ENCODE measurements around the gene CCDC3. TPM values are rescaled to one million over a fixed set of nuclear protein-coding genes. Genes with fewer than 3 reads are reported as not detected.

Gene CCDC3
- total and polyA plus RNA-seq, 2 of the 4 experiments (the other 2 are of a cell fraction) = 0.29 to 0.36 TPM

GRCh38 chr10:12890958-12891357 lies 110.6 kb downstream of the CCDC3 start:
- H3K4ac ChIP-seq (ENCODE audit: low read depth, low read length) = no peak overlapping the region
- no TSS peak for BruUV-seq (replicated peaks)
- H2BK120ac ChIP-seq (ENCODE audit: low read depth, low read length) = no peak overlapping the region
- no peak overlapping the region for H4K91ac ChIP-seq (ENCODE audit: insufficient read depth, low read depth, low read length)
- CTCF ChIA-PET = no interaction called here
- no peak overlapping the region for H2AK5ac ChIP-seq (ENCODE audit: low read depth, low read length)
- no peak overlapping the region for H3K56ac ChIP-seq (ENCODE audit: extremely low read depth, insufficient read depth, low read length)
- no peak overlapping the region for H2BK20ac ChIP-seq (ENCODE audit: low read depth, low read length)
- POLR2A ChIA-PET (ENCODE audit: unreplicated experiment) = no interaction called here
- no peak overlapping the region for H3K27ac ChIP-seq (ENCODE audit: insufficient read depth, low read length)
- H2AK9ac ChIP-seq (replicated peaks; ENCODE audit: low read depth, low read length, poor library complexity) = no peak overlapping the region
- no peak overlapping the region for H3K14ac ChIP-seq (replicated peaks; ENCODE audit: low read depth, low read length)
- no peak for DNase-seq
- WGBS, 2 experiments (ENCODE audit: extremely low coverage in 2 of 2, insufficient read length in 1 of 2) = no CpG with 5 or more reads among the region's 3 CpGs
- dilution Hi-C loops (cut with HindIII; ENCODE audit: low sequenced_read_pairs, unreplicated experiment) = no loop called here
- no peak for ATAC-seq (ENCODE audit: low read depth)
- H4K8ac ChIP-seq (ENCODE audit: low read depth in 2 of 2, low read length in 2 of 2) = no peak overlapping the region
- in situ Hi-C loops (cut with MboI; ENCODE audit: low sequenced_read_pairs) = no loop called here
- no peak overlapping the region for H2BK15ac ChIP-seq (ENCODE audit: low read depth, low read length)
- H4K5ac ChIP-seq (ENCODE audit: low read depth, low read length) = no peak overlapping the region
- H3K4me1 ChIP-seq (ENCODE audit: control insufficient read depth, insufficient read depth, low read length) = no peaks in the 10 kb centered on the region; the same call in 1 of the 2 replicates
- TF ChIP-seq ELK1 (IDR thresholded peaks at IDR 0.05; ENCODE audit: borderline replicate concordance, low read depth, low read length) = no peak
- TF ChIP-seq CEBPB (IDR thresholded peaks at IDR 0.05; ENCODE audit: low read depth, low read length) = no peak
- TF ChIP-seq, protein P1, sequence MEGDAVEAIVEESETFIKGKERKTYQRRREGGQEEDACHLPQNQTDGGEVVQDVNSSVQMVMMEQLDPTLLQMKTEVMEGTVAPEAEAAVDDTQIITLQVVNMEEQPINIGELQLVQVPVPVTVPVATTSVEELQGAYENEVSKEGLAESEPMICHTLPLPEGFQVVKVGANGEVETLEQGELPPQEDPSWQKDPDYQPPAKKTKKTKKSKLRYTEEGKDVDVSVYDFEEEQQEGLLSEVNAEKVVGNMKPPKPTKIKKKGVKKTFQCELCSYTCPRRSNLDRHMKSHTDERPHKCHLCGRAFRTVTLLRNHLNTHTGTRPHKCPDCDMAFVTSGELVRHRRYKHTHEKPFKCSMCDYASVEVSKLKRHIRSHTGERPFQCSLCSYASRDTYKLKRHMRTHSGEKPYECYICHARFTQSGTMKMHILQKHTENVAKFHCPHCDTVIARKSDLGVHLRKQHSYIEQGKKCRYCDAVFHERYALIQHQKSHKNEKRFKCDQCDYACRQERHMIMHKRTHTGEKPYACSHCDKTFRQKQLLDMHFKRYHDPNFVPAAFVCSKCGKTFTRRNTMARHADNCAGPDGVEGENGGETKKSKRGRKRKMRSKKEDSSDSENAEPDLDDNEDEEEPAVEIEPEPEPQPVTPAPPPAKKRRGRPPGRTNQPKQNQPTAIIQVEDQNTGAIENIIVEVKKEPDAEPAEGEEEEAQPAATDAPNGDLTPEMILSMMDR (conservative IDR thresholded peaks at IDR 0.05; ENCODE audit: low read depth, low read length) = no peak
- TF ChIP-seq RAD21 (IDR thresholded peaks at IDR 0.05; ENCODE audit: low read length) = no peak
- no peak for TF ChIP-seq NFE2L2 (IDR thresholded peaks at IDR 0.05; ENCODE audit: low read depth, low read length)
- TF ChIP-seq MAFK (IDR thresholded peaks at IDR 0.05; ENCODE audit: low read depth, low read length) = no peak
- TF ChIP-seq USF2 (IDR thresholded peaks at IDR 0.05; ENCODE audit: low read depth, low read length) = no peak
- no peak overlapping the region for H3K23ac ChIP-seq (ENCODE audit: low read depth, low read length)
- no peaks in the 10 kb centered on the region for H3K36me3 ChIP-seq (ENCODE audit: control insufficient read depth, insufficient read depth, low read length)
- intact Hi-C loops (cut with micrococcal nuclease) = no loop called here
- no peaks in the 10 kb centered on the region for H3K9me1 ChIP-seq (ENCODE audit: insufficient read depth, low read length)
- H3K27me3 ChIP-seq (ENCODE audit: control insufficient read depth, insufficient read depth, low read length) = peaks cover 11% of the 10 kb centered on the region; the same call in 1 of the 2 replicates
- no peak overlapping the region for H2BK5ac ChIP-seq (ENCODE audit: low read depth, low read length, poor library complexity, severe bottlenecking)
- H3K9me3 ChIP-seq (ENCODE audit: control insufficient read depth, insufficient read depth, low read length) = peaks cover 9% of the 10 kb centered on the region
- no peak overlapping the region for H2AFZ ChIP-seq (replicated peaks; ENCODE audit: low read length, poor library complexity)
- no peak overlapping the region for H3K4me2 ChIP-seq (ENCODE audit: low read depth, low read length)
- H3K9ac ChIP-seq (ENCODE audit: low read depth, low read length) = no peak overlapping the region
- no peaks in the 10 kb centered on the region for H3K79me1 ChIP-seq (ENCODE audit: low read depth in 1 of 2, low read length in 2 of 2)
- no peaks in the 10 kb centered on the region for H4K20me1 ChIP-seq (ENCODE audit: insufficient read depth, low read length)
- H3K4me3 ChIP-seq (ENCODE audit: insufficient read depth, low read depth, low read length) = no peak overlapping the region
- no peak overlapping the region for H3K18ac ChIP-seq (ENCODE audit: low read depth, low read length)
